Mononuclear cell (primary cell): ENCODE data around the gene RIMS1. TPM values are rescaled to one million over a fixed set of nuclear protein-coding genes. Genes with fewer than 3 reads are reported as not detected.

Source experiments
- H3K27me3 ChIP-seq: 2 replicates; pipeline ENCODE4 v1.6.0; 2011; ENCODE audit warnings: low read length, control low read depth; ENCODE audit not compliant: insufficient read depth
- H3K4me1 ChIP-seq: 2 replicates; pipeline ENCODE4 v1.5.1; 2011; ENCODE audit warnings: mild to moderate bottlenecking, low read length, control low read depth; ENCODE audit not compliant: insufficient read depth
- H3K4me3 ChIP-seq: 2 replicates; pipeline ENCODE4 v1.5.1; 2011; ENCODE audit warnings: mild to moderate bottlenecking, low read length, moderate library complexity
- H3K9me3 ChIP-seq: 2 replicates; pipeline ENCODE4 v1.5.1; 2011; ENCODE audit warnings: low read depth, mild to moderate bottlenecking, control low read depth, low read length
- total RNA-seq: library from RNA; depleted of rRNA; stranded (reverse); fragments of >200 nt; gene quantifications from one replicate; pipeline ENCODE4 v1.2.3, GENCODE V29; 2012

The RIMS1 gene
- total RNA-seq, 1 donor, result under 0.01 TPM

DNA sequence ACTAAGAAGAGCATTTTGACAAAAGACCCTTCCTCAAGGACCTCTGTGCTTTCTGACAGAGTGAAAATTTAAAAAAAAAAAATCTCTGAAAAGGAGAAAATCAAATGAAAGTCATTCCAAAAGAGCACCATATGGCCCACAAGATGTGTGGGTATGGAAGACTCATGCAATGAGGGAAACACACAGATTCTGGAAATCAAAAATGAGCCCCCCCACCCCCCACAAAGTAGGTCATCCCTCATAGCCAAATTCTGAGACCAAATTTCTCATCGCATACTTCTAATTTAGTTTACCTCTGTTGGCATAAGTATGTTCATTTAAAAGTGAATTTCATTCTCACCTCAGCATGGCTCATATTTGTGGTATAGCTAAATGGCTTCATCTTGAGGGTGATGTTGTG, 554.3 kb downstream of the RIMS1 start:
- H3K9me3 ChIP-seq, result no peaks in the 10 kb centered on the region
- H3K4me1 ChIP-seq, result no peaks in the 10 kb centered on the region
- no peak overlapping the region for H3K4me3 ChIP-seq
- H3K27me3 ChIP-seq, result no peaks in the 10 kb centered on the region

DNA sequence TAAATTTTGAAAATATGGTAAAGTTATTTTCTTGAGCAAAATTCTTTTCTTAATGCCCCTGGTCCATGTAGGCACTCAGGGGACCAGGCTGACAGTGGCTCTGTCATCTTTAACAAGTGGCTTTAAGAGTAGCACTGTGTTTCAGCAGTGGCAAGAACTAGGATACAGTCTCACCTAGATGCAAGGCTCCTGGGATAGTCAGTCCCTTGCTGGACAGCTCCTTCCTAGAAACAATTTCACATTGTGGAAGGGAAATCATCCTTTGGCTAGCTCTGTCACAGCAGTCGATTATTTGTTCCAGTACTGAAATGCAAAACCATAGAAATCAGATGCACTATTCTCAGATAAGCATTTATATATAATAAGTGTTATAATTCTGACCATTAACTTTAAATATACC, 560.1 kb downstream of the RIMS1 start:
- Histone ChIP-seq H3K4me3 (no peak overlapping the region), H3K4me1 (no peaks in the 10 kb centered on the region), H3K9me3 (no peaks in the 10 kb centered on the region), H3K27me3 (no peaks in the 10 kb centered on the region)
